Anterior cingulate cortex (tissue), 58 donors: ENCODE data around the gene SLAMF8.

Source experiments
- DNase-seq, 58 donors: peaks; one replicate each; lab custom pipeline; 2025; lab: John Stamatoyannopoulos, UW

Gene SLAMF8

GRCh38 chr1:159817276-159818041 is 9.2 kb upstream of the SLAMF8 start:
- no peak for DNase-seq

- peak in 11 of 58 donors; percentile 8 to 50 (median 19) for DNase-seq
These were observed 5.4 kb upstream of the SLAMF8 start for GRCh38 chr1:159821171-159821867.

DNA sequence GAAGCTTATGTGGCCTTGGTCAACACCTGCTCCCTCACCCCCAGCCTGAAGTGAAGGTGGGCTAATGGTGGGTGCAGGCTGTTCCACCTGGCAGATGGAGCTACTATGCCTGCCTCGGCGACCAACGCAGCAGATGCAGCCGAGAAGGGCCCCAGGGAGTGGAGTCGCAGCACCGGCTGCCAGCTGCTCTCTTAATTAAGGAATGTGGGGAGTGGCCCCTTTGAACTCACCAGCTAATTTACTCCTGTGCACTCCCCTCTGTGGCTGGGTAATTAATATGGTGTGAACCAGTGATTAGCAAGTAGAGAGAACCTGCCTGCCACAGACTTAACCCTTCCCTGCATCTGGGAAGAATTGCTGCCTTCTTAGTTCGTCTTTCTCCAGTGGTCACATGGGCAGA is 3.3 kb upstream of the SLAMF8 start:
- DNase-seq, result no peak

DNA sequence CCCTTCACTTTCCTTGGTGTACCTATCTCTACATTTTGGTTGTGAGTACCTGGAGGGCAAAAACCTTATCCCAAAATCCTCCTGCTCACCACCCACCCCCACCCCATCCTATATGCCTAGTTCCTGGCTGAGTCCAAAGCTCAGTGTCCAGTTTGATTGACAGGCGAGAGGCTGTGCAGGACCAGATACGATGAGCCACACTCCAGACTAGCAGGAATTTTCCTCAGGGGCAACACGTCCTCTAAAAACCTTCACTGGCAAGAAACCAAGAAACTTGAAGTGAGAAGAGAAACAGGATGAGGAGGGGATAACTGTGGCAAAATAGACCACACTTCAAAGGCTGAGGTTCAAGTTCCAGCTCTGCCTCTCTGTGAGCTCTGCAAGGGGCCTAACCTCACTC is 1.1 kb upstream of the SLAMF8 start:
- DNase-seq, result no peak

- DNase-seq, result no peak
These were observed 423 bp downstream of the SLAMF8 start for GRCh38 chr1:159827102-159827490.

DNA sequence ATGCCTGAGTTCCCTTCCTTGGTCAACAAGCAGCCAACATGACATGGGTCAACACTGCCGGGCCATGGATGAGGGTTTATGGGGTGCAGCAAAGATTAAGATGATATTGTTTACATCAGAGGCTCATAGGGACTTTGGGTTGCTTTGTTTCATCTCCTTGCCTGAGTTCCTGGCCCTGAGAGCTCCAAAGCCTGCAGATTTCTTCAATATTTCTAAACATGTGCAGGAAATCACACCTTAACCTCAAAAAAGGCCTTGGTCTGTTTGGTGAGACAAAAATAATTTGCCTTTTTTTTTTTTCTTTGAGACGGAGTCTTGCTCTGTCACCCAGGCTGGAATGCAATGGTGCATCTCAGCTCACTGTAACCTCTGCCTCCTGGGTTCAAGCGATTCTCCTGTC is 876 bp downstream of the SLAMF8 start:
- DNase-seq, result no peak

- no peak for DNase-seq
These were observed 1.5 kb downstream of the SLAMF8 start for GRCh38 chr1:159828176-159828575.

DNA sequence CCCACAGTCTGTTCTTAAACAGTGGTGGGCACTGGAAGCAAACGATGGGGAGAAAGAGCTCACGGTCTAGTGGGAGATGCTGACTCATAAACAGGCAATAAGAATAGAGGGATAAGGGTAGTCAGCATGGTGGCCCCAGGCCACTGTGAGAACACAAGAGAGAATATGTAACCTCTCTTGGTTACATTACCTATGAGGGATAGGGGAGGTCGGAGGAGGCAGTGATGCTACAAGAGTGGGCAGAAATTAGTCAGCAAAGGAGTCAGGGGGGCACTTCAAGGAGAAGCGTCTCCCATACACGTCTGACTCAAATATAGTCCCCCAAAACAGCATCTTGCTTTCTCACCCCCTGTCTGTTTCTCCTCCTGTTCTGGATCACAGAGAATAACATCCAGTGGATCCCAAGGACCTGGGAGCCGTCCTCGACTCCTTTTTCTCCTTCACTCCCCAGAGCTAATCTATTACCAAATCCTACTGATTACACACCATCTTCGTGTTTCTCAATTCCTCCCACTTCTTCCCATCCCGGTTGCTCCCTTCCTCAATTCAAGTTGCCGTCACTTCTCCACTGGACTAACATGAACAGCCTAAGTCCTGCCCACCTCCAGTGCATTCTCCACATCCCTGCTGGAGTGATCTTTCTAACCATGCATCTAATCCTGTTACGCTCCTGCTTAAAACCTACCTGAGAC is 2.1 kb downstream of the SLAMF8 start:
- peak in 2 of 58 donors; percentile 27 to 31 for DNase-seq

DNA sequence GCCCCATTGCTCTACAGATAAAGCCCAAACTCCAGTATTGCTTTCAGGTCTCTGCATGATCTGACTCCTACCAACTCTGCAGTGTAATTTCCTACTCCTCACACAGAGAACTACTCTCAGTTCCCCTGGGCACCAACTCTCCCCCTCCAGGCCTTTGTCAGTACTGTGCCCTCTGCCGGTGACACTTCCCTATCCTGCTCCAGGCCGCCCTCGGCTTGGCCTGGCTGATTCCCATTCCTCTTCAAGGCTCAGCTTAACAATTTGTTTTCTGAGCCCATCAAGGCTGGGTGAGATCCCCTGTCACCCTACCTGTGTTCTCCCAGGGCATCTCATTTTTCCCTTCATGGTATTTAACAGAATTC is 2.6 kb downstream of the SLAMF8 start:
- DNase-seq, result peak in 16 of 58 donors; percentile 2 to 37 (median 14)

DNA sequence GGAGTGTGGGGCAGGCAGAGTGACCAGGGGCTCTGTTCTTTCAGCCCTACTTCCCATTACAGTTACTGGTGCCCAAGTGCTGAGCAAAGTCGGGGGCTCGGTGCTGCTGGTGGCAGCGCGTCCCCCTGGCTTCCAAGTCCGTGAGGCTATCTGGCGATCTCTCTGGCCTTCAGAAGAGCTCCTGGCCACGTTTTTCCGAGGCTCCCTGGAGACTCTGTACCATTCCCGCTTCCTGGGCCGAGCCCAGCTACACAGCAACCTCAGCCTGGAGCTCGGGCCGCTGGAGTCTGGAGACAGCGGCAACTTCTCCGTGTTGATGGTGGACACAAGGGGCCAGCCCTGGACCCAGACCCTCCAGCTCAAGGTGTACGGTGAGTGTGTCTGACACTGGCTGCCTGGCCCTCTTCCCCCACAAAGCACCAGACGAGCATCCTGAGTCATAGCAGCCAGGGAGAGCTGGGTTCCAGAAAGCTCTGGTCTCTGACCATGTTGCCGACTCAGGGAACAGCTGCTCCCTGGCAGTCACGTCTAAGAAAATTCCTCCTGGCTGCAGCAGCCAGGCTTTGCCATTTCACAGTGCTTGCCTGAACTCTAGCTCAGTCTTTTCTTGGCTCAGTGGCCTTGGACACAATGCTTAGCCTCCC is 3.3 kb downstream of the SLAMF8 start:
- DNase-seq, result no peak

DNA sequence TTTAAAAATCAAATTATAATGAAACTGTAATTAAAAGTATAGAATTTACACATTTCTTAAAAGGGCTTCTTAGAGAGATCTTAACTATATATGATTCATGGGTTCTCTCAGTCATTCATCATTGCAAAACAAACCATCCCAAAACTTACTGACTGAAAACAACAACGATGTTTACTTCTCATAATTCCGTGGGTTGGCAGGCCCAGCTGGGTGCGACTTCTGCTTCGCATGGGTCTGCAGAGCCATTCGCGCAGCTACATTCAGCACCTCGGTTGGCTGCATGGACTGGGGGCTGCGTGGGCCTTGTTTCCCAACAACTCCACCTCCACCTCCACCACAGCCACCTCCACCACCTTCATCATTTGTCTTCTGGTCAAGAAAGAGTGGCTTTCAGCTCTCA is 4.0 kb downstream of the SLAMF8 start:
- no peak for DNase-seq

DNA sequence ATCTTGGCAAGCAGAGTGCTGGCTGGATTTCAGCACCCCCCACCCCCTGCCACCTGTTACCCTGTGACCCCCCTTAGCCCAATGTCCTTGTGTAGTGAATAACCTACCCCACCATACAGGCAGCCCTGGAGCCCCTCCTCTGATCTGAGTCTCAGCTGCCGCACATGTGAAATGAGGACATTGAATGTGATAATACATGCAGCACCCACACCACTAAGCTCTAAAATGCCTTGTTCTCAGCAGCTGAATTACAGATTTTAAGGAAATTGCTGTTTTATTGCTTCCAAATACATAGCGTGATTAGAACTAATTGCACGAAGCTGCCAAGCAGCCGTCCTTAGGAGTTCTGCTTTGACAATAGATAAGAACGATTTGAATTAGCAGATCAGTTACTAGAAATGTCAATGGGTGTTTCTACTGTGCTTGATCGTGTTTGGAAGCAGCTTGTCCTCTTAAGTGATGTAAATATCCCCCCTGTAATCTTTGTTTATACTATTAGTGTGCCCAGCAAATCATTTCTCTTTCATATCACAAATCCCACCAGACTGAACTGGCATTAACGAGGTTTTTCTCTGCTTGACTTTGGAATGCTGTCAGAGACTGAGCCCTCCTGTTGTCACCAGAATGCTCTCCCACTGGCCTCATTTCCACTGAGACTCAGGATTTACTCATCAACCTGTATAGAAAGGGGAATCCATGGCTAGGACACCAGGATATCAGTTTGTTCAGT is 4.9 kb downstream of the SLAMF8 start:
- no peak for DNase-seq

GRCh38 chr1:159832309-159832708 is 5.6 kb downstream of the SLAMF8 start:
- no peak for DNase-seq

GRCh38 chr1:159835356-159835755 is 8.7 kb downstream of the SLAMF8 start:
- DNase-seq, result no peak

- no peak for DNase-seq
These were observed 9.3 kb downstream of the SLAMF8 start for GRCh38 chr1:159835862-159836525.

DNA sequence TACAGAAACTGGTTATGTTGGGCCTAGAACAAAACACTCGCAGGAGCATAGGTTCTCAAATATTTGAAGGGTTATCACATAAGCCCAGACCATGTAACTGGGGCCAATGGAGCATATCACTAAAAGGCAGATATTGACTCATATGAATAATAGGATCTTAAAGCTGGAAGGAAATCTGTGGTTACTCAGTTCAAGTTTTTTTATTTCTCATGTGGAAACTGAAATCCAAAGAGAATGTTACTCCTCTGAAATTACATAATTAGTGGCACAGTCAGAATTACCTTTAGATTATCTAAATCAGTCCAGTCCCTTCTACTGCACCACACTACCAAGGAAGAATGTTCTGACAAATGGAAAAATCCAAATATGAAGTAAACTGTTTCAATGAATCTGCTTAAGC is 12.0 kb downstream of the SLAMF8 start:
- no peak for DNase-seq

DNA sequence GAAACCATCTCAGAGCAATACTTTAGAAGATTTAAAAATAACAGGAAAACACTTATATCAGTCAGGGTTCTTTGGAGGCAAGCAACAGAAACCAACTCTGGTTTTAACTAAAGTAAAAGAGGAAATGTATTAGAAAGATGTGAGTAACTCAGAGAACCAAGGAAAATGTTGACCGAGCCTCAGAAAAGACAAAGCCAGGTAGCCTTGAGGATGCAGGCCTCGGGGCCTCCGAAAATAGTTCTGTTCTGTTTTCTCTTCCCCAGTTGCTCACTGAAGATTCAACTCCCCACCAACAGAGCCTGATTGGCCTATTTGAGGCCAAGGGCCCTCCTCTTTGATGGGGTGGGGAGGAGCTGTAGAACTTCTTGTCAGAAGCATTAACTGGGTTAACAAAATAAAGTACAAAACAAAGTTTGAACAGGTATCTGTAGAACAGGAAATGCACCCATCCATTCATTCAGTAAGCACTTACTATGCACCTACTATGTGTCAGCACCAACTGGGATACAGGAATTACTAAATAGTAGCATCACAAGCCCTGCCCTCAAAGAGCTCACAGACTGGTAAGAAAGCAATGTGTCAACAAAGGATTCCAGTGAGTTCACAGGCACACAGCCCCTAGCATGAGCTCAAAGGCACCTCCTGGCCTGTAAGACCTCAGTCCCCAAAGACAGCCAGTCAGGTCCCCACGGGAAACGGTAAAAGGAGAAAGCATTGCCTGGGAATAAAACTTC is 12.6 kb downstream of the SLAMF8 start:
- no peak for DNase-seq

DNA sequence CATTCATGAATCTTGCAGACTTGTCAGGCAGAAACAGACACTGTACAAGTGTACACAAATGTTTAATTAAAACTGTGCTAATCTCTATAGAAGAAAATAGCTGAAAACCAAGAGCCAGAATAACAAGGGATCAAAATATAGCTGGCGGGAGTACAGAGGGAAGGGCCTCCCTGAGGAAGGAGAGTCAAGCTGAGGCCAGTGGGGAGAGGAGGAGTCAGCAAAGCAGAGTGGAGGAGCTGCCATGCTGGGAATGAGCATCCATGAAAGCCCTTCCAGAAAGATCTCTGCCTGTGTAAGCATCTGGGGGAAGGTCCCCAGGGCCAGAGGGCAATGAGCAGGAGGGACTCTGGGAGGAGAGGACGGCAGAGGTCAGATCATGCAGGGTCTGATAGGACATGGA is 15.1 kb downstream of the SLAMF8 start:
- no peak for DNase-seq

- no peak for DNase-seq
These were observed 16.8 kb downstream of the SLAMF8 start for GRCh38 chr1:159843459-159843858.
